GM12891 (cell line): Measurements from ENCODE around the gene ERICH6B.

ENCODE experiments used
- PAX5 ChIP-seq: IDR thresholded peaks from 2 replicates; pipeline ENCODE4 v1.6.1; 2011; ENCODE audit warnings: low read length, moderate library complexity, mild to moderate bottlenecking; ENCODE audit not compliant: insufficient read depth, severe bottlenecking
- POLR2A ChIP-seq: IDR thresholded peaks from 2 replicates; pipeline ENCODE4 v1.6.1; 2011; ENCODE audit warnings: low read depth, low read length, control low read depth
- POLR2AphosphoS5 ChIP-seq: IDR thresholded peaks from 2 replicates; pipeline ENCODE4 v1.6.1; 2011; ENCODE audit warnings: low read depth, low read length, control low read depth
- POU2F2 ChIP-seq: IDR thresholded peaks from 2 replicates; pipeline ENCODE4 v1.6.1; 2011; ENCODE audit warnings: low read depth, mild to moderate bottlenecking, control low read depth, low read length, moderate library complexity
- SPI1 ChIP-seq: IDR thresholded peaks from 2 replicates; pipeline ENCODE4 v1.6.1; 2011; ENCODE audit warnings: low read depth, low read length, control low read depth
- TAF1 ChIP-seq: IDR thresholded peaks from 2 replicates; pipeline ENCODE4 v1.6.1; 2011; ENCODE audit warnings: low read depth, low read length, control low read depth

GRCh38 chr13:45603338-45603737, 12.2 kb downstream of the ERICH6B start:
- no peak for TF ChIP-seq TAF1
- TF ChIP-seq POLR2A: no peak
- TF ChIP-seq POLR2AphosphoS5: no peak
- TF ChIP-seq SPI1: no peak
- no peak for TF ChIP-seq POU2F2
- TF ChIP-seq PAX5: no peak
